ENCODE results near the gene TCHHL1. TPM values are rescaled to one million over a fixed set of nuclear protein-coding genes. Genes with fewer than 3 reads are reported as not detected.
A peak's percentile ranks its signal among the peaks of the same experiment; 100 is the strongest.

The TCHHL1 gene
- total and polyA plus RNA-seq, 8 donors = 0.18 TPM; not detected in 7

DNA sequence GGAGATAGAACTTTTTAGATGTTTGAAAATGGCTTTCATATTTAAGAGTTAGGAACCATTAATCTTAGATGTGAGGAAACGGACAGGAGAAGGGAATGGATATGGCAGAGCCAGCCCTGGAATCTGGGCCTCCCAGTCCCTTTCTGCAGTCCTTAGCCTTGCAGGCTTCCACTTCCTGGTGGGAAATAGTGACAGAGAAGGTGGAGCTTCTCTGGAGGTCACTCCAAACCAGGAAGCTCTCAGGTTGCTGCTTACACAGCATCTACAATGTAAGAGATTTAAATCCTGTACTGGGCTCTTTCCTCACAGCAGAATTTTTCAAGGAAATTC is 54.6 kb downstream of the TCHHL1 start:
- no peak for DNase-seq
- H3K27ac ChIP-seq = peak overlapping the region; percentile 83 to 99 (median 95)
- no peaks in the 10 kb centered on the region for H3K27me3 ChIP-seq
- no peaks in the 10 kb centered on the region for H3K9me3 ChIP-seq
- peaks cover 26 to 61% (median 46%) of the 10 kb centered on the region in 4 donors for H3K4me1 ChIP-seq
- TF ChIP-seq POLR2A (IDR thresholded peaks at IDR 0.05) = no peak
- no peak for TF ChIP-seq POLR2AphosphoS5 (IDR thresholded peaks at IDR 0.05)
- TF ChIP-seq, protein P1, sequence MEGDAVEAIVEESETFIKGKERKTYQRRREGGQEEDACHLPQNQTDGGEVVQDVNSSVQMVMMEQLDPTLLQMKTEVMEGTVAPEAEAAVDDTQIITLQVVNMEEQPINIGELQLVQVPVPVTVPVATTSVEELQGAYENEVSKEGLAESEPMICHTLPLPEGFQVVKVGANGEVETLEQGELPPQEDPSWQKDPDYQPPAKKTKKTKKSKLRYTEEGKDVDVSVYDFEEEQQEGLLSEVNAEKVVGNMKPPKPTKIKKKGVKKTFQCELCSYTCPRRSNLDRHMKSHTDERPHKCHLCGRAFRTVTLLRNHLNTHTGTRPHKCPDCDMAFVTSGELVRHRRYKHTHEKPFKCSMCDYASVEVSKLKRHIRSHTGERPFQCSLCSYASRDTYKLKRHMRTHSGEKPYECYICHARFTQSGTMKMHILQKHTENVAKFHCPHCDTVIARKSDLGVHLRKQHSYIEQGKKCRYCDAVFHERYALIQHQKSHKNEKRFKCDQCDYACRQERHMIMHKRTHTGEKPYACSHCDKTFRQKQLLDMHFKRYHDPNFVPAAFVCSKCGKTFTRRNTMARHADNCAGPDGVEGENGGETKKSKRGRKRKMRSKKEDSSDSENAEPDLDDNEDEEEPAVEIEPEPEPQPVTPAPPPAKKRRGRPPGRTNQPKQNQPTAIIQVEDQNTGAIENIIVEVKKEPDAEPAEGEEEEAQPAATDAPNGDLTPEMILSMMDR (IDR thresholded peaks at IDR 0.05) = no peak
- TF ChIP-seq EP300 (IDR thresholded peaks at IDR 0.05) = no peak
- peaks cover 24 to 46% (median 36%) of the 10 kb centered on the region in 4 donors for H3K36me3 ChIP-seq
- WGBS, 5 donors = 8 to 46% (median 39%) methylated on average over 1 of the region's 1 CpG
- peak overlapping the region; percentile 56 to 74 (median 61) for H3K4me3 ChIP-seq
- intact Hi-C loops (cut with DNase I; ENCODE audit: low total_unique reads) = no loop called here

Small RNA genes lying within 50 kb of the gene (small RNA-seq; reads per million reads assigned to genes)
- 0 reads per million in 4 donors for gene SPTLC1P4

Other genes with a start within 250 kb of the TCHHL1 start
- gene C2CD4D, start 249.2 kb downstream of the TCHHL1 start, total RNA-seq = under 1 TPM in 1 of 5 donors, not detected in 4; 0.58 TPM
- gene C2CD4D, start 249.2 kb downstream of the TCHHL1 start, polyA plus RNA-seq = under 1 TPM in 2 of 3 donors, not detected in 1; 0.44 to 0.73 TPM
- gene THEM5, start 235.4 kb downstream of the TCHHL1 start, total RNA-seq = not detected
- not detected for gene THEM5, start 235.4 kb downstream of the TCHHL1 start, polyA plus RNA-seq
- 10 to 100 TPM in 3 of 5 donors, 1 to 10 TPM in 1, under 1 TPM in 1; 0.89 to 48.4 (median 11.6) TPM for gene THEM4, start 179.6 kb downstream of the TCHHL1 start, total RNA-seq
- 10 to 100 TPM in 2 of 3 donors, 1 to 10 TPM in 1; 9.0 to 11.2 (median 11.0) TPM for gene THEM4, start 179.6 kb downstream of the TCHHL1 start, polyA plus RNA-seq
- 100 to 1,000 TPM in 2 of 5 donors, 10 to 100 TPM in 2, 1 to 10 TPM in 1; 6.4 to 308 (median 53.9) TPM for gene S100A10, start 95.2 kb downstream of the TCHHL1 start, total RNA-seq
- 100 to 1,000 TPM; 220 to 830 (median 399) TPM for gene S100A10, start 95.2 kb downstream of the TCHHL1 start, polyA plus RNA-seq
- gene S100A11, start 52.1 kb downstream of the TCHHL1 start, total RNA-seq = 100 to 1,000 TPM in 1 of 5 donors, 10 to 100 TPM in 3, 1 to 10 TPM in 1; 9.8 to 450 (median 26.1) TPM
- 1,000 to 10,000 TPM; 1,189 to 3,881 (median 1,794) TPM for gene S100A11, start 52.1 kb downstream of the TCHHL1 start, polyA plus RNA-seq
- gene TCHH, start 26.4 kb upstream of the TCHHL1 start, total RNA-seq = not detected
- gene TCHH, start 26.4 kb upstream of the TCHHL1 start, polyA plus RNA-seq = under 1 TPM in 1 of 3 donors, not detected in 2; 0.13 TPM
- not detected for gene RPTN, start 70.2 kb upstream of the TCHHL1 start, total RNA-seq
- gene RPTN, start 70.2 kb upstream of the TCHHL1 start, polyA plus RNA-seq = under 1 TPM in 1 of 3 donors, not detected in 2; 0.31 TPM
- under 1 TPM in 1 of 5 donors, not detected in 4; 0.45 TPM for gene HRNR, start 135.1 kb upstream of the TCHHL1 start, total RNA-seq
- gene HRNR, start 135.1 kb upstream of the TCHHL1 start, polyA plus RNA-seq = not detected
- 1 to 10 TPM in 1 of 5 donors, under 1 TPM in 1, not detected in 3; under 0.01 to 2.7 TPM for gene FLG, start 236.2 kb upstream of the TCHHL1 start, total RNA-seq
- under 1 TPM in 1 of 3 donors, not detected in 2; 0.05 TPM for gene FLG, start 236.2 kb upstream of the TCHHL1 start, polyA plus RNA-seq